Fibroblast of skin of right quadriceps (primary cell): ENCODE data around the gene FAM114A1.

ENCODE experiments used
- DNase-seq: peaks from one replicate; pipeline ENCODE4 v3.0.0-alpha.2; 2013

The FAM114A1 gene

DNA sequence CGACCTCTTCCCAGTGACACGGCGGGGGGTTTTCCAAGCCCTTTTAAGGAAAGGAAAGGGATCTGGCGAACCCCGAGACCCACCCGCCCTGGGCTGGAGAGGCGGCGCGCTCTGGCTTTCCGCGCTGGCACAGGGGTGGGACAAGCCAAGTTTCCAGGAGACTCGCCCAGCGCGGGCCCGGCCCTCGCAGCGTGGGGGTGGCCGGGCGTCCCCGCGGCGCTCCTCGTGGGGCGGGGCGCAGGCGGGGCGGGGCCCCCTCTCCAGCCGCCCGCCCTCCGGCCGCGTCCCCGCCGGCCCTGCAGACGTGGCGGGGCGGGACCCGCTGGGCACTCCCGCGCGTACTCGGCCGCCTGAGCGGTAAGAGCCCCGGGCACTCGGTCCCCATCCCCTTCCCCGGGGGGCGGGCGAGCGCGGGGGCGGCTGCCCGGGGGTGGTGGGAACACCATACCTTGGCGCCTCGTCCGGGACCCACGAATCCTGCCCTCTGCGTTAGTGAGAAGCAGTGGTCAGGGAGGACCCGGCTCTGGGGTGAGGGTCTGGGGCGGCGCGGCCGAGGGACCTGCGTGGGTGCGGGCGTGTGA lies at the start of gene FAM114A1:
Gene FAM114A1 (plus strand): TSS at position 329 of the 581 bp plus-strand sequence. CDS start 10,273 bp downstream, outside the sequence.
- peak; percentile 90 for DNase-seq

DNA sequence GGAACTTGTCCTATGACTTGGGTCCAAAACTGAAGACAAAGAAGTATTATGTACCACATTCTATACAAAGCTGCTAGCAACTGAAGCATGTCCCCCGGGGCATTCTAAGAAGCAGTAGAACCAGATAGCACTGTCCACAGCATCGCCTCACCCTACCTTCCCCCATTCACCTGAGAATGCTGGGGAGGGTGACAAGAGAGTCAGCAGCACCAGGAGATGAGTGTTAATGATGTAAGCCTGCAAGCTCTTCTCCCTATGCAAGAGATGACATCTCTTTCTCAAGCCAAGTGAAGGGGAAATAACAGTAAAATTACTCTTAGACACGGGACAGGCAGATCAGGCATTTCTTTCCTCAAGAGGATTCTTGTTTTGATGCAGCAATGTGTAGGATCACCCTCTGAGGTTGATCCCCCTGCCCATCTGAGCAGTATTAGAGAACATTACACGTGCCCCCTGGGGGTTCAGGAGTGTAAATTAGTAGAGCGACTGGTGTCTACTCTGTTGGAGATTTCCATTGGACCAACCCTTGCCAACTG lies 49.1 kb upstream of the FAM114A1 start:
- no peak for DNase-seq

DNA sequence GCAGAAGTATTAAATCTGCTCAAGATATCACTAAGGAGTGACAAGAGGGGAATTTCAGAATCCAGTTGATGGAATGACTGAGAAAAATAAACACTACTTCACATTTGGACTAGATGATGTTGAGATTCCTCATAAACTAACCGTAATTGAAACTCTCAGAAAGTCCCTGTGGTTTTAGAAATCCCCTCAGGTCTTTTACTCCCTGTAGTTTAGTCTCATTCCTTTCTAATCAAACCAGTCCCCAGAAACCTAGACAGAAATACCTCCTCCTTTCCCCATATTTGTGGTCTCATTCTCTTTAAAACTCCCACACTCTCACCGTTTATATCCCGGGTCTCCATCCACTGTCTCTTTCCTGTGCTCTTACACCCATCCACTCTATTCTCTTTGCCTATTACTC lies 48.0 kb upstream of the FAM114A1 start:
- DNase-seq, result peak; percentile 18

DNA sequence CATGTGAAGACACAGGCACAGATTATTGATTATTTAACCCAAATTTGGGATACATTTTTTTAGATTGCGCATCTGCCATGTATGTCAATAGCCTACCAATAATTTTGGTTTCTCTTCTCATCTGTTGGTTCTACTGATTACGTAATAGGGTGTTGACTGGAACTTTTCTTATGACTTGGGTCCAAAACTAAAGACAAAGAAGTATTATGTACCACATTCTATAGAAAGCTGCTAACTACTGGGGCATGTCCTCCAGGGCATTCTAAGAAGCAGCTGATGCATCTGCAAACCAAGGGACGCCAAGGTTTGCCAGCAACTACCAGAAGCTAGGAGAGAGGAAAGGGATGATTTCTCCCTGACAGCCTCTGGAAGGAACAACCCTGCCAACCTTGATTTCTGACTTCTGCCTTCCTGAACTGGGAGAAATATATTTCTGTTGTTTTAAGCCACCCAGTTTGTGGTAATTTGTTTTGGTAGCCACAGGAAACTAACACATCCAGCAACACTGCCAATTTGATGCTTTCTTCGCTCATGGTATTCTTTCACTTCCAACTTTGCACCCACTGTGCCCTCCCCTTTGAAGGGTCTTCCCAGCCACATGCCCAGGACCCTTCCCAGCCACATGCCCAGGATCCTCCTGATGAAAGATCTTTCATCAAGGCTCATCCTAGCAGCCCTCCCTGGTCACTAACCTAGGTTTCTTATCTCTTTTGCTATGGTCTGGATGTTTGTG lies 47.1 kb upstream of the FAM114A1 start:
- DNase-seq, result no peak

DNA sequence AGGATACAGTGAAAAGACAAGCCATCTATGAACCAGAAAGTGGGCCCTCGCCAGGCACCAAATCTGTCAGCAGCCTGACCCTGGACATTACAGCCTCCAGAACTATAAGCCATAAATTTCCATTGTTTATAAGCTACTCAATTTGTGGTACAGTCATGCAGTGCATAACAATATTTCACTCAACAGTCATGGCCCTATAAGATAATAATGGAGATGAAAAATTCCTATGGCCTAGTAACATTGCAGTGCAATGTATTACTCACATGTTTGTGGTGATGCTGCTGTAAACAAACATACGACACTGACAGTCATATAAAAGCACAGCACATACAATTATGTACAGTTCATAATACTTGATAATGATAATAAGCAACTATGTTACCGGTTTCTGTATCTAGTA lies 45.9 kb upstream of the FAM114A1 start:
- peak; percentile 22 for DNase-seq

DNA sequence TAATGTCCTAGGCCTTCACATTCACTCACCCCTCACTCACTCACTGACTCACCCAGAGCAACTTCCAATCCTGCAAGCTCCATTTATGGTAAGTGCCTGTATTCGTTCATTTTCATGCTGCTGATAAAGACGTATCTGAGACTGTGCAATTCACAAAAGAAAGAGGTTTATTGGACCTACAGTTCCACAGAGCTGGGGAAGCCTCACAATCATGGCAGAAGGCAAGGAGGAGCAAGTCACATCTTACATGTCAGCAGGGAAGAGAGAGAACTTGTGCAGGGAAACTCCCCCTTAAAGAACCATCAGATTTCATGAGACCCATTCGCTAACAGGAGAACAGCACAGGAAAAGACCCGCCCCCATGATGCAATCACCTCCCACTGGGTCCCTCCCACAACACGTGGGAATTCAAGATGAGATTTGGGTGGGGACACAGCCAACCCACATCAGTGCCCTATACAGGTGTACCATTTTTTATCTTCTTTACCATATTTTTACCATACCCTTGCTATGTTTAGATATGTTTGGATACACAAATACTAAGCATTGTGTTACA lies 44.8 kb upstream of the FAM114A1 start:
- no peak for DNase-seq

DNA sequence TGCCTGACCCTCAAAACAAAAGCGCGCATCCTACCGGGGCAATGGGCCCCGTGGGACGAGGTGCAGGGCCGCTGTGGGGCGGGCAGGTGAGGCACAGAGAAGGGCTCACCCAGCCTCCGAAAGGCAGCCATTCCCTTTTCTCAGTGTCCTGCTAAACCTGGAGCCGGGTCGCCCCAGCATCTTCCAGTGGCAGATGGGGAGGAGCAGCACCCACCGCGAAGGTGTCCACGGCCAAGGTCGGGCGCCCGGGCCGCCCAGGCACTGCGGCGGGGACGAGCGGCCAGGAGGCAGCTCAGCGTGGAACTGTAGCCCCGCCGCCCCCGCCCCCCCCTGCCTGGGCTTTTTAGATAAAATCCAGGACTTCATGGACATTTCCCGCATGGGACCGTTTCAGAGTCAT lies 43.8 kb upstream of the FAM114A1 start:
- no peak for DNase-seq

DNA sequence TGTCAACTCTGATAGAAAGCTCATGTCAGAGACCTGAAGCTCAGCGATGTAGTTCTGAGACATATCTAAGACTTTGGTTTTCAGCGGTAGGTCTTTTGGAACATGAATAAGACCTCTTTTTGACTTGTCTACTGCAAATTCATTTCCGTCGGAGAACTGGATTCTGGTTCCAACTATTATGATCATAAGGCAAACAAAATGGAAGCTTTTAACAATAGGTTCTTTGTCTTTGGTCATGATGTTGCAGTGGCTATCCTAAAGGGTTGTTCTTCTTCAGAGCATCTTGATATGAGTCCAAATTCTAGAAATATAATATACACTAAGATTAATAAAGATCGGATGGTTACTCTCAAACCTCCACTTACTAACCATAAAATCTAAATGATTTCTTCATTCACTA lies 38.4 kb upstream of the FAM114A1 start:
- DNase-seq, result no peak

DNA sequence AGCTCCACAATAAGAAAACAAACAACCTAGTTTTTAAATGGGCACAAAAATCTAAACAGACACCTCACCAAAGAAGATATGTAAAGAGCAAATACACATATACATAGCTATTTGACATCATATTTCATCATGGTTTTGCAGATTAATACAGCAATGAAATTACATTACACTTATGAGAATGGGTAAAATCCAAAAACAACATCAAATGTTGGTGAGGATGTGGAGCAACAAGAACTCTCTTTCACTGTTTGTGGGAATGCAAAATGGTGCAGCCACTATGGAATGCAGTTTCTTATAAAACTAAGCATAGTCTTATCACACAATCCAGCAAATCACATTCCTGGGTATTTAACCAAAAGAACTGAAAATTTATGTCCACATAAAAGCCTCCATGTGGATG lies 36.0 kb upstream of the FAM114A1 start:
- DNase-seq, result no peak

DNA sequence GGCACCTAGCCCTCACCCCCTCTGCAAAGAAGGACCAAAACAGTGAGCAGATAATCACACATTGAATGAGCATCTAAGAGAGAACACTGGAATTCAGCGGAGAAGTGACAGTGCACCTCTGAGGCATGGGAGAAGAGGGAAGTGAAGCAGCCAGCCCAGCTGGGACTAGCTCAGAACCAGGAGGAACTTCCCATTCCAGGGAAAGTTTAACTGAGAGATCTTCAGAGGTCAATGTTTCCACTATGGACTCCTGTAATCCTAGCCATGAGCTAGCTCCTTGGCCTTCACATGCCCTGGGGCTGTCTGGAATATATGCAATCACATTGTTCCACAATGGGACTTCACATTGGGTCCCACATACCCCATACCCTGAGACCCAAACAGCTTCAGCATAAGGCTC lies 35.4 kb upstream of the FAM114A1 start:
- DNase-seq, result no peak

DNA sequence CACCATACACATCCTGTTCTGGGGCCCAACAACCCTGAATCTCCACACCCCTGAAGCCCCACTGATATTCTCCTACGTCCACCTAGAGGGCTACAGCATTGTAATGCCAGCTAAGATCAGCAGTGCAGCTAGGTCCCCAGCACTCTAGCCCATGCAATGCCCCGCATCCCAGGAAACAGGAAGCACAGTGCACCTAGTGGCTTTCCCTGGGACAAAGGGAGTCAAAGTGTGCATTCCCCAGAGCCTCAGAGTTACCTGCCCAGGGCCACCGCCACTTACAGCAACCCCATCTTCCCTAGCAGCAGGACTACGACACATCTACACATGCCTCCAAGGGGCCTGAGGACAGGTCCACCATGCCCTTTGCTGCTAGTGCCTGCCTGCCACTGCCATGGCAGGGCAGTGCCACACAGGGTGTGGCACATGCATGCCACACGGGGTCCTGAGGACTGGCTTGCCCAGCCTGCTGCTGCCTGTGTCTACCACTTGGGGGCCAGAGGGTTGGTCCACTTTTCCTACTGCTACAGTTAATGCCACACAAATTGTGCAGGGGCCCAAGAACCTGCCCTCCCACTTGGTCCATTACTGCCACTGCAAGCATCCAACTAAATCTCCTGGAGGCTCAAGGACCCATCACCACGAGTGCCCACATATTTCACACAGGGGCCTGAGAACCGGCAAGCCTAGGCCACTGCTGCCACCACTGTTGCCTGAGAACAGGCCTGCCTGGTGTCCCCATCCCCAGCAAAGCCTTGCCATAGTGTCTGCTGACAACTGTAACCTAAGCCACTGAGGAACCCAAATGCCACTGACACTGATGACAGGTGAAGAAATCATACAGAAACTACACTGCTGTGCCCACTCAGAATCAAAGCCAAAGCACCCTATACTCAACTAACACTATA lies 34.7 kb upstream of the FAM114A1 start:
- no peak for DNase-seq

DNA sequence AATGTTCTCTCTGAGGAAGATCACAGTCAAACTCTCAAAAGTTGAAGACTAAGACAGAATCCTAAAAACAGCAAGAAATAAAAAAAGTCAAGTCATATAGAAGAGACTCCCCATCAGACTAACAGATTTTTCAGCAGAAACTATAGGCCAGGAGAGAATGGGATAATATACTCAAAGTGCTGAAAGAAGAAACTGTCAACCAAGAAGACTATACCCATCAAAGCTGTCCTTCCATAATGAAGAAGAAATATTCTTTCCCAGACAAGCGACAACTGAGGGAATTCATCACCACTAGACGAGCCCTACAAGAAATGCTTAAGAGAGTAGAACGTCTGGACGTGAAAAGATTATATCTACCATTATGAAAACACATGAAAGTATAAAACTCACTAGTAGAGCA lies 33.0 kb upstream of the FAM114A1 start:
- DNase-seq, result no peak

DNA sequence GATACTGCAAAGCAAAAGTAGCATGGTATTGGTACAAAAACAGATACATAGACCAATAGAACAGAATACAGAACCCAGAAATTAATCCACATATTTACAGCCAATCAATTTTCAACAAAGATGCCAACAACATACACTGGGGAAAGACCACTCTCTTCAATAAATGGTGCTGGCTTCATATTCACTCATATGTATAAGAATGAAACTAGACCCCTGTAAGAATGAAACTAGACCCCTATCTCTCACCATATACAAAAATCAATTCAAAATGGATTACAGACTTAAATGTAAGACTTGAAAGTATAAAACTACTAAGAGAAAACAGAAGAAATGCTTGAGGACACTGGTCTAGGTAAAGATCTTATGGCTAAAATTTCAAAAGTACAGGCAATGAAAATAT lies 30.3 kb upstream of the FAM114A1 start:
- DNase-seq, result no peak

DNA sequence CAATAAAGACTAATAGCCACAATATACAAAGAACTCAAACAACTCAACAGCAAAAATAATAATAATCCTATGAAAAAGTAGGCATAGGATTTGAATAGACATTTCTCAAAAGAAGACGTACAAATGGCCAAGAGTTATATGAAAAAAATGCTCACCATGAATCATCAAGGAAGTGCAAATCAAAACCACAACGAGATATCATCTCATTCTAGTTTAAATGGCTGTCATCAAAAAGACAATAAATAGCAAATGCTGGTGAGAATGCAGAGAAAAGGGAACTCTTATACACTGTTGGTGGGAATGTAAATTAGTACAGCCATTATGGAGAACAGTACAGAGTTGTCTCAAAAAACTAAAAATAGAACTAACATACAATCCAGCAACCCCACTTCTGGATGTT lies 29.8 kb upstream of the FAM114A1 start:
- DNase-seq, result peak; percentile 77

DNA sequence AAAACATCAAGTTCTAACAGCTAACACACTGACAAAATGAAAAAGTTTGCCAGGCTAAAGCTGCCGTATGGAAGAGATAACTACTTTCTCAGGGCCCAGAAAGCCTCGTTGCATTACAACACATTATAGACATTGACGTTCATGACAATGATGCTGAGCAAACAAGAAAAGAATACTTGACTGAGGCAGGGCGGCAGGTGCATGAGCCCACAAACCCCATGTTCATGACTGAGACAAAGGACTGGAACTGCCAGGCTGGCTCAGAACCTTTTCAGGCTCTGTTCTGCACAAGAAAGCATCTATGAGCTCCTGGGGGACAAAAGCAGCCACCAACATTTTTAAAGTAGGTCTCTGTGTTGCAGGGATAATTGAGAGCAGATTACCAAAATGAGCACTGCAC lies 24.6 kb upstream of the FAM114A1 start:
- no peak for DNase-seq

DNA sequence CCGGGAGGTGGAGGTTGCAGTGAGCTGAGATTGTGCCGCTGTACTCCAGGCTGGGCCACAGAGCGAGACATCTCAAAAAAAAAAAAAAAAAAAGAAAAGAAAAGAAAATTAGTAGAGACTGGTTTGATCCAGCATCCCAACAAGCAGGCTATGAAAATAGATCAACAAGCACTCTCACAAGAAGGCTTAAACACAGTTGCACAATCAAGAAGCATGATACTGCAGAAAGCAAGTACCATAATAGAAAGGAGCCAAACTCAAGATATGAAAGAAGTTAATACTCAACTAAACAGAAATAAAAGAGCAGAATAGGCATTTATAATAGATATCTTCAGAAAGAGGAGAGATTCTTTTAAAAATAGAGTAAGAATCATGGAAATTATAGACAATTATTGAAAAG lies 21.6 kb upstream of the FAM114A1 start:
- DNase-seq, result no peak

DNA sequence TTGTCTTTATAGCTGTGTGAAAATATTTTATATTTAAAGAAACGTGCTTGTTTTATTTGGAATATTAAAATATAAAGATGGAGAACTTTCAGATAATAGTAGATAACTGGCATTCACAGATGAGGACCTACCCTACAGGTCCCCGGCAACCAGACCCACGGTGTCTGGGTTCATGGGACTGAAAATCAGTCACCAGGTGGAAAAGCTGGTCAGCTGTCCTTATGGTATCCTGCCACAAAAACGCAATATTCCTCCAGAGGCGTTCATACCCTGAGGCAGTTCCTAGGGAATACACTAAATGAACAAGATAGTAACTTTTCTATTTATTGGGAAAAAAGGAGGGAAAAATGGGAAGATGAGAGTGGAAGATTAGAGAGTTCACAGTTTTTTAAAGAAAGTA lies 12.1 kb upstream of the FAM114A1 start:
- DNase-seq, result no peak

DNA sequence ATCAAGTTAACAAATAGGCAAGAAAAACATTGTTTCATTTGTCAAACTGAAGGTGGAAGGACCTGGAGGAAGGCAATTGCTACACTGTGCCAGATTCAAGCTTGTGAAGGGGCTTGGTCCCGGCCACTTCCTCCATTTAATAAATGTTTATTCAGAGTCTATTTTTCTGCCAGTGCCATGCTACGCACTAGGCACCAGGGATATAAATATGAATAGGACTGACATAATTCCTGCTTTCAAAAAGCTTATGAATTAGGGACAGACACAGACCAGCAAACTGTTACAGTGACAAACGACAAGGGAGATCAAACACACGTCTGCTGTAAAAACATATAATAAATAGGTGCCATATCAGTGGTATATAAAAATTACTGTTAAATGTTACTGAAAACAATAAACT lies 11.6 kb upstream of the FAM114A1 start:
- DNase-seq, result no peak

DNA sequence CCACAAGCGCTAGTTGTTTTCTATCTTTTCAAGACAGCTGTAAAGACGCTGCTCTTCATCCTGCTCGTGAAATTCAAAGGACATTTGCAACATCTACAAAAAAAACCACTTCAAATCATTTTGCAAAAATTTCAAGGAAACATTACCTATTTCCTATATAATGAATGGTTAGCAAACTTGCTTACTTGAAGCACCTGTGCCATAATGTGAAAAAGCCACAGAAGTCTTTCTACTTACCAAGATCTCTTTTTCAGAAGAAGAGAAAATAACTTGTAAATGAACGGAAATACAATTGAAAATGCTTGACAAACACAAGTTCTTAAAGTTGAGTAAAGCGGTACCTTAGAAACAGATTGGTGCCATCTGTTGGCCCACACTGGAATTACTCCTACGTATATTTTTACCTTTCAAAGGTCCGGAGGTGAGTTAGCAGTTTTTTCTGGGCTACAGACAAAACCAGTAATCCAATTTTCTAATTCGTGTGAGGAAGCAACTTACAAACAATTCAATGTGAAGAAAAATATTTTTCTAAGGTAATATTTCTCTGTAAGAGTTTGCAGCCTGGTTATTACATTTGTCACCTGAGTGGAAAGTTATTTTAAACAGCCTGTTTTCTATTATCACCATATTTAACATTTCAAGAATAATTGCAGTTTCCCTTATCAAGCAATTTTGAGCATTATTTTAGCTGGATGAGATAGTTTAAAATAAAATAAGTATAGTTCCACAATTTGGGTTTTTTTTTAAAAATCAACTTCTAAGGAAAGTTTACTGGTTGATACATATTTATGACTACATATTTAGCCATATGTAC lies 10.9 kb upstream of the FAM114A1 start, which contains the start of gene TLR6:
Gene TLR6 (minus strand): TSS at position 294 of the 814 bp plus-strand sequence. CDS start 27,344 bp downstream, outside the sequence.
- peak; percentile 45 for DNase-seq

DNA sequence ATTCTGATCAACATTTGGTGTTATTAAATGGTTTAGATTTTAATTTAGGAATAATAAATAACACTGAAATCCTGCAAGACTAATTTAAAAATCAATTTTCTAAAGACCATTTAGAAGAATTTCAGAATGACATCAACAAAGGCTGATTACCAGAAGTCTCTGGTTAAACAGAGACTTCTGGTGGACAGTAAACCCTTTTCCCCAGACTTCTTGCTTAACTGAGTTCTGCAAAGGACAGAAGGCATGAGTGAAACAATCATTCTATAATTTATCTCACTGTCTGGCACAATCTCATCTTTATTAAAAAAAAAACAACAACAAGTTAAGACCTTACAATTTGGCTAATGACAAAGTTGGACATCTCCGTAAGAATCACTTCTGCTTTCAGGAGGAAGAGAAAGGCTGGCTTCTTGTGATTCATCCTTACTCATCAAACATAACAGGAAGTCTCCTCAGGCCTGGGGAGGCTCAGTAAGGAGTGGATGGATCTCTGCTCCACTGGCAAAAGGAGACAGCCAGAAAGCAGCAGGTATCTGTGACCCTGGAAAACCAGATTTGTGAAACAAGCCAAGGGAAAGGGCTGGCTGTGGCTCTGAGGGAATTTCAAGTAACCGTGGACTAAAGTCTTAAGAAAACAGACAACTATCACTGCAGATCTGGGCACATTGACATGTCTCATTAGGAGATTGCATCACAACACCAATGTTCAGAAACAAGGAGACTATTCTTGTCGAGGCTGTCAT lies 10.1 kb upstream of the FAM114A1 start:
- DNase-seq, result peak; percentile 87

DNA sequence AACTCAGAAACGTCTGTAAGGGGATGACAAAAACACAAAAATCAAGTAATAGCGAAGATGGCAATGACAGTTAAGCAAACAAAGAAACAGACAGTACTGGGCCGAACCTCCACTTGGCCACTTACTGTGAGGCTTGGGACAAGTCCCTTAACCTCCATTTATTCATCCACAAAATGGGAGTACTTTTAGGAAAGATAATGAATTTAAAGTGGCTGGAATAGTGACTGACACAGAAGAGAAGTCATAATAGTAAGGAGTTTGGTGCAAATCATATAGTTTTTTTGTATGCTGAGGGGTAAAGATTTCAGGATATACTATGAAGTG lies 9.5 kb upstream of the FAM114A1 start:
- no peak for DNase-seq

DNA sequence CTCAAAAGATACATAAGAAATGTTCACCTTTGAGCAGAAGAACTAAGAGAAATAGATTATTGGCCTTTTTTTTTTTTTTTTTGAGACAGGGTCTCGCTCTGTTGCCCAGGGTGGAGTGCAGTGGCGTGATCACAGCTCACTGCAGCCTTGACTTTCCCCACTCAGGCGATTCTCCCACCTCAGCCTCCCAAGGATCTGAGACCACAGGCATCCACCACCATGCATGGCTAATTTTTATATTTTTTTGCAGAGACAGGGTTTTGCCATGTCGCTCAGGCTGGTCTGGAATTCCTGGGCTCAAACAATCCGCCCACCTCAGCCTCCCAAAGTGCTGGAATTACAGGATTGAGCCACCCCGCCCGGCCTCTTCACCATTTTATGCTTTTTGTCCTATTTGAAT lies 8.1 kb upstream of the FAM114A1 start:
- DNase-seq, result no peak
